Activated CD4-positive, alpha-beta T cell treated with anti-CD3 and anti-CD28 coated beads, Interleukin-2, amount 10 ng/mL, durations not matched to agents 7 days and 5 days (primary cell): Measurements from ENCODE around the gene UNKL. TPM values are rescaled to one million over a fixed set of nuclear protein-coding genes. Genes with fewer than 3 reads are reported as not detected.
A peak's percentile ranks its signal among the peaks of the same experiment; 100 is the strongest.

ENCODE experiments used
- CTCF ChIA-PET: fragments of 350-600 bp; sonication (Branson Sonifier 250); formaldehyde crosslinking; loops from one replicate; lab custom pipeline; 2021; ENCODE audit warnings: antibody characterized with exemption; lab: Charles Lee
- POLR2A ChIA-PET: fragments of 350-600 bp; sonication (Branson Sonifier 250); formaldehyde crosslinking; loops from one replicate; lab custom pipeline; 2021; ENCODE audit warnings: antibody characterized with exemption; lab: Charles Lee
- DNase-seq: peaks from one replicate; pipeline ENCODE4 v3.0.0-alpha.2; 2020
- H3K27ac Mint-ChIP-seq: one replicate; pipeline ENCODE4 v1.8.0; 2021; ENCODE audit warnings: mild to moderate bottlenecking, moderate library complexity, mixed read lengths
- H3K27me3 Mint-ChIP-seq: one replicate; pipeline ENCODE4 v1.8.0; 2021; ENCODE audit warnings: mixed read lengths
- H3K36me3 Mint-ChIP-seq: one replicate; pipeline ENCODE4 v1.8.0; 2021; ENCODE audit warnings: low read depth, mixed read lengths
- H3K4me1 Mint-ChIP-seq: one replicate; pipeline ENCODE4 v1.8.0; 2021; ENCODE audit warnings: mixed read lengths
- H3K4me3 Mint-ChIP-seq: one replicate; pipeline ENCODE4 v1.8.0; 2021; ENCODE audit warnings: mild to moderate bottlenecking, moderate library complexity, mixed read lengths
- H3K9me3 Mint-ChIP-seq: one replicate; pipeline ENCODE4 v1.8.0; 2021; ENCODE audit warnings: mixed read lengths
- total RNA-seq, 2 experiments: library from RNA; stranded (reverse); gene quantifications; one replicate each; pipeline ENCODE4 v1.2.3, GENCODE V29; 2021

UNKL gene
- total RNA-seq, 2 experiments from 2014 or later: 31.8 to 37.9 TPM

DNA sequence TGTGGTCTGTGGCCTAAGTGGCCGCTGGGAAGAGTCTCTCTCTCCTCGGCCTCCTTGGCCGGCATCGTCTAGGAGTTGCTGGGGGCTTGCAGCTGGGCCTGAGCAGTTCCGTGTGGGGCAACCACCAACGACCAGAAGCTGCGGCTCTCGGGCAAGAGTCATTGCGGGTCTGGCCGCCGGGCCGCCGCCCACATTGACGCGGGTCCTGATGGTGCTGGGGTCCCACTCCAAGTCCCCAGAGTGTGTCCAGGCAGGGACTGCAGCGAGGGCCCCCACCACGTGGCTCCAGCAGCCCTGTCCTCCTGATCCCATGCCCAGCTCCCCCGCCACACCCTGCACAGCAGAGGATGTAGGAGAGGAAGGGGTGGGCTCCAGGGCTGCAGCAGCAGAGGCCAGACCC is 30.9 kb downstream of the UNKL start:
- CTCF ChIA-PET: interaction anchor here (0.7 kb wide), 1 partner anchor 940 kb away, joined by 3 read pairs; no protein-coding TSS in a partner anchor
- H3K4me3 Mint-ChIP-seq: no peak overlapping the region
- H3K27me3 Mint-ChIP-seq: no peaks in the 10 kb centered on the region

DNA sequence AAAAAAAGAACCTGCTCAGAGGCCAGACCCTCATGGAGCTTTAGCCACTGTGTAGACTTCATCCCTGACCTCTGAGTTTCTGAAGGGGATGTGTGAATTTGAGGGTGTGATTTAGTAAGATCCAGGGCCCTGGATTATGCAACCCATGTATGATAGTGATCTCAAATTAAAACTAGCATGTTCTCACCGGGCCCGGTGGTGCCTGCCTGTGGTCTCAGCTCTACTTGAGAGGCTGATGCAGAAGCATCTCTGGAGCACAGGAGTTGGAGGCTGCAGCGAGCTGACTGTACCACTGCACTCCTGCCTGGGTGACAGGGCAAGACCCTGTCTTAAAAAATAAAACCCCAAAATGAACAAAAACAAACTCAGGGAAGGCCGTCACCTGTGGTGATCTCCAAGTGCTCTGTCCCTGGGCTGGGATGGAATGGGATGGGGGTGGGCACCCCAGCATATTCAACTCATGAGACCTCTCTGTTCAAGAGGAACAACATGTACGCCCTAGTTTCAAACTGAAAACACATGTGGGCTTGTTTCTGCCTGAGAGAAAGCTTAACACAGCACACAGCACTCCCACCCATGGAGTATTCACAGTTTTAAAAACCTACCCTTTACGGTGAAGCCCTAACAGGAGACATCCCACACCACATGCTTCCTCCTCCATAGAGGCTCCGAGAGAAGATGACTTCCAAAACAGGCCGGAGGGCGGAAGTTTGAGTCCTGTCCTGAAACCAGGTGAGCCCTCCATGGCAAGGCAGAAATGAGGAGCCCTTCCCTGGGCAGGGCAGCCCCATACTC is 32.7 kb downstream of the UNKL start:
- H3K4me3 Mint-ChIP-seq: no peak overlapping the region
- CTCF ChIA-PET: no interaction called here
- no peaks in the 10 kb centered on the region for H3K27me3 Mint-ChIP-seq
- H3K27ac Mint-ChIP-seq: no peak overlapping the region
- DNase-seq: no peak
- peaks cover 14% of the 10 kb centered on the region for H3K4me1 Mint-ChIP-seq
- no peaks in the 10 kb centered on the region for H3K9me3 Mint-ChIP-seq
- POLR2A ChIA-PET: interaction anchor here (0.6 kb wide), 1 partner anchor 30 kb away, joined by 3 read pairs; no protein-coding TSS in a partner anchor
- peaks cover 6% of the 10 kb centered on the region for H3K36me3 Mint-ChIP-seq

More for the DNA sequence above, 30.9 kb downstream of the UNKL start:
- Mint-ChIP-seq H3K9me3 (no peaks in the 10 kb centered on the region), H3K36me3 (peaks cover 6% of the 10 kb centered on the region), H3K27ac (no peak overlapping the region), H3K4me1 (peaks cover 8% of the 10 kb centered on the region)
- POLR2A ChIA-PET: no interaction called here
- DNase-seq: no peak

DNA sequence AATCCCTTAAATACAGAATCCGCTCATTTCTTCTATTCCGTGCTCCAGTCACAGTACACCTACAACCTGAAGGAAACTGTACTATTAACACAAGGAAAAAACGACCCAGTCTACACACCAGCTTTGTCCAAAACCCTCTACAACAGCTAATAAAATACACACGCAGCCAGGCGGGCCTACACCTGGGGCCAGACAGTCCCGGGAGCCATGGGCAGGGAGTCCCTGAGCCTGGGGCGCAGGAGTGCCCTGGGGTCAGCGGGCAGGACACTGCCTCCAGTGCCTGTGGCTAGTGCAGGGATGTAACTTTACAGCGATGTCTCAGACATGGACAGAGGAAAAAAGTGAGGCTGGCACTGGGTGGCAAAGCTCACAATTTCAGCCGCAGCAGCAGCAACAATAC is 34.3 kb downstream of the UNKL start:
- POLR2A ChIA-PET: no interaction called here
- H3K27me3 Mint-ChIP-seq: no peaks in the 10 kb centered on the region
- H3K4me1 Mint-ChIP-seq: peaks cover 14% of the 10 kb centered on the region
- peak overlapping the region; percentile 76 for H3K27ac Mint-ChIP-seq
- peak overlapping the region; percentile 72 for H3K4me3 Mint-ChIP-seq
- no peak for DNase-seq
- H3K9me3 Mint-ChIP-seq: no peaks in the 10 kb centered on the region
- peaks cover 6% of the 10 kb centered on the region for H3K36me3 Mint-ChIP-seq
- CTCF ChIA-PET: interaction anchor here (0.6 to 2.5 kb wide), 3 partner anchors 13 to 298 kb away, joined by 3 to 18 read pairs (median 3); partner anchors contain the start of gene JPT2

DNA sequence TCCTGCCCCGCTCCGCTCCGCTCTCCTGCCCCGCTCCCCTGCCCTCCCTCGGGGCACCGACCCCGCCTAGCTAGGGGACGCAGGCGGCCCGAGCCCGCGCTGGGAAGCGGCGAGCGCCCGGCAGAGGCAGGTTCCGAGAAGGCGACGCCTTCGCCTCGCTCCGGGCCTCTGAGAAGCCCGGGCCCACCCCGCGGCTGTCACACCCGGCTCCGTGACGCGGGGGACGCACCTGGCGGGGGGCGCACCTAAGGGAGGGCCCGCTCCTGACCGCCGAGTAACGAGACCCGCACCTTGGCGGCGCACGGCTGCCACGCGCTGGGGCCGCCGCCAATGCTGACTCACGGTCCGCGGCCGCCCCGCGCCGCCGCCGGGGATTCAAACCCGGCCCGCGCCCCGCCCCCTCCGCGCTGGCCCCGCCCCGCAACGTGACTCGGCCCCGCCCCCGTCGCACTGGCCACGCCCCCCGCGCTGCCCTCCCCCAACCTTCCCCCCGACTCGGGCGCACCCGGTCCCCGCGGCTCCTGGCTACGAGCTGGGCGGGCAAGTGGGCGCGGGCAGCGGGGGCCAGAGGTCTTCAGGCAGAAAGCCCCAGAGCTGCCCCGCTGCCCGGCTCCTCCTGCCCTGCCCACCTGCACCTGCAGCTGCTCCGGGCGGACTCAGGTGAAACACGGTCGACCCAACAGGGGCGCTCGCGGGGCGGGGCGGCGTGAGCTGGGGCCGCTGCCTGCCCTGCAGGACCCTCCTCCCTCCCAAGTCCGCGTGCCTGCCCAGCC is 35.0 kb downstream of the UNKL start:
- Mint-ChIP-seq H3K27me3 (no peaks in the 10 kb centered on the region), H3K4me3 (peak overlapping the region; percentile 72), H3K27ac (peak overlapping the region; percentile 76), H3K4me1 (peaks cover 14% of the 10 kb centered on the region), H3K9me3 (no peaks in the 10 kb centered on the region), H3K36me3 (peaks cover 2% of the 10 kb centered on the region)
- peak; percentile 66 for DNase-seq
- ChIA-PET POLR2A (no interaction called here), CTCF (interaction anchor here (0.5 to 2.5 kb wide), 6 partner anchors 13 to 326 kb away, joined by 3 to 18 read pairs (median 4); partner anchors contain the start of gene JPT2)

DNA sequence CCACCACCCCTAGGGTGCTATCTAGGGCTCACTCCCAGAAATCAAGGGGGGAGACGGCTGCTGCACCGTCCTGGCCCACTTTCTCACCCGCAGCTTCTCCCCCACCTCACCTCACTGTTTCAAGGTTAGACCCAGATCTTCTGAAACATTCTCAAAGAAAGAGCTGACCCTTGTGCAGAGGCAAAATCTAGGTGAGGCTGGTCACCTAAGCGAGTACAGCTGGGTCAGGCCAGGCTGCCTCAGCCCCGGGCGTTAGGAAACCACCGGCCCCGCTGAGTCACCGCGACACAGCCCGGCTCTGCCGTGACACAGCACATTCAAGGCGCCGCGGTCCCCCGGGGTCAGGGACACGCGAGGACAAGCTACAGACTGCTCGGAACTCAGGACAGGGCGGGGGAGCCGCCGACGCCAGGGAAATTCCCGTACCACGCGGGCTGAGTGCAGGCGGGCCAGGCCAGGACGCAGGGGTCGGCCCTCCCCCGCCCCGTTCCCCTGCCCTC is 35.6 kb downstream of the UNKL start:
- CTCF ChIA-PET: interaction anchor here (0.5 to 2.5 kb wide), 5 partner anchors 14 to 326 kb away, joined by 3 to 18 read pairs (median 4); no protein-coding TSS in a partner anchor
- Mint-ChIP-seq H3K9me3 (no peaks in the 10 kb centered on the region), H3K27ac (peak overlapping the region; percentile 73), H3K27me3 (no peaks in the 10 kb centered on the region), H3K4me3 (peak overlapping the region; percentile 70), H3K4me1 (peaks cover 14% of the 10 kb centered on the region), H3K36me3 (peaks cover 2% of the 10 kb centered on the region)
- POLR2A ChIA-PET: no interaction called here
- DNase-seq: peak; percentile 44

DNA sequence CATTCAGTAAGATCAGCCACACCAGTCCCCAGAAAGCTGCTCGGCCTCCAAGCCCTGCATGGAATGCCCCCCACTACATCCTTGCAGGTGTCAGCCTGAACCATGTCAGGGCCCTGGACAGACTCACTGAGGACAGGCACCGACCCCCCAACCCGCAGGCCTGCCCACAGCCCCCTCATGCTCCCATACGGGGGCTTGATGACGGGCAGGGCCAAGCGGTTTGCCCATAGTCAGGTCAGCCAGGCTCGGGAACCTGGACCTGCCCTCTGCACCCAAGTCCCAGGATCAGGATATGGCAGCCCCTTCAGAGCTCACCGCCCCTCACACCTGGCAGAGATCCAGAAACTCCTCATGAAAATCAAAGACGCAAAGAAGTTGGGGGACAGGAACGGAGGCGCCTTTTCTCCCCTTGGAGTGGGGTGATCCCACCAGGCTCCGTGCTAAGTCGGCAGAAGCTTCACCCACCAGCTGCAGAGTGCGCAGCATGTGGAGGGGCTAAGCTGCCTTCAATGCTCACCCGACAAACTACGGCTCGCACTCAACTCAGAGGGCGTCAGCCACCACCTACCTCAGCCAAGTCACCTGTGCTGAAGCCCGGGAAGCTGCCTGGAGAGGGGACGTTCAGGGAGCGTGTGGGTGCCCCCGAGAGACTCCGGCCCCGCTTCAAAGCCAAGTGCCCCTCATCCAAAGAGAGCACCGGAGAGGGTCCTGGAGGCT is 36.3 kb downstream of the UNKL start:
- H3K27ac Mint-ChIP-seq: peak overlapping the region; percentile 73
- peaks cover 14% of the 10 kb centered on the region for H3K4me1 Mint-ChIP-seq
- H3K4me3 Mint-ChIP-seq: peak overlapping the region; percentile 70
- CTCF ChIA-PET: interaction anchor here (0.6 to 2.5 kb wide), 5 partner anchors 14 to 98 kb away, joined by 3 to 18 read pairs (median 4); no protein-coding TSS in a partner anchor
- H3K36me3 Mint-ChIP-seq: peaks cover 2% of the 10 kb centered on the region
- POLR2A ChIA-PET: no interaction called here
- H3K27me3 Mint-ChIP-seq: no peaks in the 10 kb centered on the region
- H3K9me3 Mint-ChIP-seq: no peaks in the 10 kb centered on the region
- no peak for DNase-seq

DNA sequence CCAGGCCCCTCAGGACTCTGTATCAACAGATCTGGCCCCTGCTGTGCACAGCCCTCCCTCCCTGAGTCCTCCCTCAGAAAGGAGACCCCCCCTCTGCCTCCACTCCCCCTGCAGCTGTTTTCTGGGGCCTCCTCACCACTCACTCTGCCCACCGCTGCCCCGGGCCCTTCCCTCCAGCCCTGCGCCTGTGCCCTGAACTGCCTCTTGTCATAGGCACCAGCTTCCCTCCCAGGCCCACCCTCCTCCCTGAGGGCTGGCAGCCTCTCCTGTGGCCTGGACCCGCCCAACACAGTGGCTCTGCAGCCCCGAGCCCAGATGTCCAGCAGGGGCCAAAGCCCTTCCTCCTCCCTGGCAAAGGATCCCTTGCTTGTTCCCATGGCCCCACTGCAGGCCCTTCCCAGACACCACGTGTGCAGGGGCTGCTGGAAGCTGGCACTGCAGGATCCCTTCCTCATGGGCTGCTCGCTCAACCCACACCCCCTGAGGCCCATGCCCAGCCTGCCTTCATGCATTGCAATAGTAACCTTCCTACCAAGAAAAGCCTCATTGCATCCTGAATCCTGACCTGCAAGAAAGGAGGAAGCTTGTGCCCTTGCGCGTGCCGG is 37.0 kb downstream of the UNKL start:
- CTCF ChIA-PET: interaction anchor here (0.7 to 2.5 kb wide), 4 partner anchors 13 to 19 kb away, joined by 3 to 18 read pairs (median 3); no protein-coding TSS in a partner anchor
- POLR2A ChIA-PET: no interaction called here
- H3K27ac Mint-ChIP-seq: peak overlapping the region; percentile 19

DNA sequence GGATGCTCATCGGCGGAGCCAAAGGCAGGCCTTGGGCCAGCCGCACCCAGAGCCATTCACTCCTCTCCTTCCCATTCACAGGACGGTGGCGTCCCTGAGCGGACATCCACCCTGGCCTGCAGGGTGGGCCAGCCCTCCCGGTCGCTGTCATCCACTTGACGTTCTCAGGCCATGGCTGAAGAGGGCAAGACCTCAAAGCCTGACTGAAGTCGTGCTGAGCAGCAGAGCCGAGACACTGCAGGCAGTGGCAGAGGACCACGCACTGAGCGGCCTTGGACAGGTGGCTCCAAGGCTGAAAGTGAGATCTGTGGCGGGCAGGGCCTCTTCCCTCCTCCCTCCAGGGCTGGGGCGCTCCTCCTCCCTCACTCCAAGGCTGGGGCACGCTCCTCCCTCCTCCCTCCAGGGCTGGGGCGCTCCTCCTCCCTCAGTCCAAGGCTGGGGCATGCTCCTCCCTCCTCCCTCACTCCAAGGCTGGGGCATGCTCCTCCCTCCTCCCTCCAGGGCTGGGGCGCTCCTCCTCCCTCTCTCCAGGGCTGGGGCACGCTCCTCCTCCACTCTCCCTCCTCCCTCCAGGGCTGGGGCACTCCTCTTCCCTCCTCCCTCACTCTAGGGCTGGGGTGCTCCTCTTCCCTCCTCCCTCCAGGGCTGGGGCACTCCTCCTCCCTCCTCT is 38.6 kb downstream of the UNKL start:
- CTCF ChIA-PET: no interaction called here
- Mint-ChIP-seq H3K9me3 (no peaks in the 10 kb centered on the region), H3K27me3 (no peaks in the 10 kb centered on the region), H3K36me3 (peaks cover 2% of the 10 kb centered on the region), H3K4me3 (no peak overlapping the region), H3K27ac (no peak overlapping the region), H3K4me1 (peaks cover 14% of the 10 kb centered on the region)
- no peak for DNase-seq
- POLR2A ChIA-PET: no interaction called here

More for the DNA sequence above, 37.0 kb downstream of the UNKL start:
- Mint-ChIP-seq H3K4me1 (peaks cover 14% of the 10 kb centered on the region), H3K9me3 (no peaks in the 10 kb centered on the region), H3K4me3 (no peak overlapping the region), H3K27me3 (no peaks in the 10 kb centered on the region), H3K36me3 (peaks cover 2% of the 10 kb centered on the region)
- DNase-seq: no peak

DNA sequence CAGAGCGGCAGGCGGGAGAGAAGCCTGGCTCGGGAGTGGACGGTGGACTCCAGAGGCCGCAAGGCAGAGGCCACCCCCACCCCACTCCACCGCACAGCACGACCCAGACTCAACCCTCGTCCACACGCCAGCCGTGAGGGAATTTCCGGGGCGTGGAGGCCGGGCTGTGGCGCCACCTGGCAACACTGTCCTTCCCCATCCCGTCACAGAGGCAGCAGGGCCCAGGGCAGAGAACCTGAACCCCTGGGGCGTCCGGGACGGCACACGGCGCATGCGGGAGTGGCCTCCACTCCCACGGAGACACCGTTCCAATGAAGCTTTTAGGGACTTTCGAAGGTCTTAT is 39.2 kb downstream of the UNKL start:
- ChIA-PET CTCF (no interaction called here), POLR2A (no interaction called here)
- peaks cover 2% of the 10 kb centered on the region for H3K36me3 Mint-ChIP-seq
- no peaks in the 10 kb centered on the region for H3K27me3 Mint-ChIP-seq
- H3K27ac Mint-ChIP-seq: no peak overlapping the region
- peaks cover 14% of the 10 kb centered on the region for H3K4me1 Mint-ChIP-seq
- H3K9me3 Mint-ChIP-seq: no peaks in the 10 kb centered on the region
- DNase-seq: no peak
- H3K4me3 Mint-ChIP-seq: no peak overlapping the region

DNA sequence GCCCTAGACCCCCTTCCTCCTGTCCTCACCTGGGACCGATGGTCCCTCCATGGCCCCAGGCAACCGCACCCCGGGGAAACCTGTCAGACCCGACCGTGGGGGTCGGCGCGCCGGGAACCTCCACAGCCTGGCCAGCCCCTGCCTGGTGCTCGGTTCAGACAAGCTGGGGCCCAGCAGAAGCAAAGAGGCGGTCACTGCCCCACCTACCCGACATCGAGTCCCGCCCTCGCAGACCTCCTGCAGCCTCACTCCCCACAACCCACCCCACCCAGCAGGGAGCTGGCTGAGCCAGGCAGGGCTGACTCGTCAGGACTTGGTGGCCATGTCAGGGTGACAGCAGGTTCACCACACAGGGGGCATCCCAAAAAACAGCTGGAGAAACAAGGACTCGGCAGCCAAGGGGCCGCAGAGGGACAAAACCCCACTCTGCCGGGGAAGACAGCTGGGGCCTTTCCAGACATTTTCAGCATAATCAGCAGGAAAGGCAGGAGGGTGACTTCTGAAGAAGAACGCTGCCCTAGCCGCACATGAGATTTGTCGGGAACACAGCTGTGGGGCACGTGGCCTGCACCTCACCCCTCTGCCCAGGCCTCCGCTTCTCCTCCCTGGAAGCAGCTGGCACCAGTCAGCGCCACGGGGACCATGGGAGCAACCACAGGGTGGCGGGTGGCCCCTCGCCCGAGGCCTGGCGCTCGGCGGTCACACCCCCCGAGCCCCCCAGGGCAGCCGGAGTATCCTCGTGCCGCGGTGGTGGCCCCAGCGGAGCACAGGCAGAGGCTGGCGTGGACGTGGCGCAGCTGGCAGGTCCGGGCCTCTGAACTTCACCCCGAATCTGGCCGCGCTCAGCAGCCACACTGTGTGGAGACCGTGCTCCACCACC is 39.8 kb downstream of the UNKL start:
- Mint-ChIP-seq H3K4me1 (peaks cover 10% of the 10 kb centered on the region), H3K36me3 (peaks cover under 1% of the 10 kb centered on the region), H3K4me3 (no peak overlapping the region), H3K27ac (no peak overlapping the region), H3K9me3 (no peaks in the 10 kb centered on the region), H3K27me3 (no peaks in the 10 kb centered on the region)
- ChIA-PET CTCF (no interaction called here), POLR2A (no interaction called here)
- no peak for DNase-seq
